Lung (tissue), 12 donors: ENCODE measurements around the gene IRGC. TPM values are rescaled to one million over a fixed set of nuclear protein-coding genes. Genes with fewer than 3 reads are reported as not detected.
A peak's percentile ranks its signal among the peaks of the same experiment; 100 is the strongest.

ENCODE experiments used
- ATAC-seq: fragments of 200-7000 bp; cut with Tn5 transposase; one replicate; pipeline ENCODE4 v1.9.1; 2020; ENCODE audit warnings: moderate number of reproducible peaks; ENCODE audit not compliant: insufficient read depth, low FRiP score
- DNase-seq, 3 donors: peaks; one replicate each; pipeline ENCODE4 v3.0.0-alpha.2; 2013 to 2017
- H3K27ac ChIP-seq, 2 donors: one replicate each; pipeline ENCODE4 v1.5.1; 2013; ENCODE audit warnings: mild to moderate bottlenecking in 2 of 2, moderate library complexity in 2 of 2, control low read depth in 1 of 2, inconsistent platforms in 1 of 2, low read depth in 1 of 2, low read length in 1 of 2
- H3K27me3 ChIP-seq, 3 donors: one replicate each; pipeline ENCODE4 v1.5.1; 2013; ENCODE audit warnings: low read length in 2 of 3; ENCODE audit not compliant: control insufficient read depth in 3 of 3, insufficient read depth in 3 of 3
- H3K36me3 ChIP-seq, 4 donors: one replicate each; pipeline ENCODE4 v1.5.1; 2013; ENCODE audit warnings: low read length in 4 of 4, mild to moderate bottlenecking in 1 of 4, moderate library complexity in 1 of 4; ENCODE audit not compliant: control insufficient read depth in 4 of 4, insufficient read depth in 4 of 4
- H3K4me1 ChIP-seq, 5 donors: one replicate each; pipeline ENCODE4 v1.5.1; 2013; ENCODE audit warnings: low read length in 5 of 5, mild to moderate bottlenecking in 2 of 5, moderate library complexity in 1 of 5; ENCODE audit not compliant: control insufficient read depth in 5 of 5, insufficient read depth in 5 of 5
- H3K4me3 ChIP-seq: one replicate; pipeline ENCODE4 v1.5.1; 2013; ENCODE audit warnings: mild to moderate bottlenecking, control low read depth, moderate library complexity
- H3K9ac ChIP-seq, 2 donors: one replicate each; pipeline ENCODE4 v1.5.1; 2013; ENCODE audit warnings: low read length in 2 of 2, control low read depth in 1 of 2; ENCODE audit not compliant: insufficient read depth in 1 of 2
- H3K9me3 ChIP-seq, 4 donors: one replicate each; pipeline ENCODE4 v1.5.1; 2013; ENCODE audit warnings: low read length in 3 of 4, mild to moderate bottlenecking in 1 of 4, moderate library complexity in 1 of 4; ENCODE audit not compliant: control insufficient read depth in 4 of 4, insufficient read depth in 3 of 4
- CTCF ChIP-seq: IDR thresholded peaks from 2 replicates; pipeline ENCODE4 v1.5.1; 2012; ENCODE audit warnings: mild to moderate bottlenecking; ENCODE audit errors: control extremely low read depth, extremely low read depth
- WGBS, 2 donors: extraction: QIAGEN DNeasy Blood & Tissue Kit; methylation state at CpG; one replicate each; pipeline ENCODE4 v1.1.7; 2013; 5-methylcytosine and 5-hydroxymethylcytosine counted together
- polyA plus RNA-seq, 2 donors: library from polyadenylated mRNA; stranded (reverse); fragments of 200-250 nt; gene quantifications; one replicate each; pipeline ENCODE4 v1.2.1, GENCODE V29; 2013
- total RNA-seq, 2 donors: library from RNA; depleted of rRNA in 1 of 2; stranded (reverse); fragments of >200 nt in 1 of 2; gene quantifications; one replicate each; pipeline ENCODE4 v1.2.1, GENCODE V29; 2014 to 2021
- donor health status: control.
- donor health status: control.
- donor health status: Bipolar disorder and iron deficiency.
- donor health status: healthy.
- donor health status: DM: yes; HTN: yes; CAD: no.

The IRGC gene
- total and polyA plus RNA-seq, 4 donors = not detected

- no peak for TF ChIP-seq CTCF
- ATAC-seq (no peak), DNase-seq (no peak)
- Histone ChIP-seq H3K27ac (no peak overlapping the region), H3K36me3 (peaks cover 16 to 63% (median 43%) of the 10 kb centered on the region in 4 donors), H3K4me1 (peaks cover 0 to 2% (median 0%) of the 10 kb centered on the region in 5 donors), H3K27me3 (no peaks in the 10 kb centered on the region), H3K9me3 (no peaks in the 10 kb centered on the region), H3K9ac (no peak overlapping the region), H3K4me3 (no peak overlapping the region)
Measured at GRCh38 chr19:43735957-43736356, 20.1 kb downstream of the IRGC start.

- TF ChIP-seq CTCF = no peak
- H3K27ac ChIP-seq = peak overlapping the region in 1 of 2 donors; percentile 23
- WGBS, 2 donors = 58 to 61% methylated on average over 5 of the region's 5 CpGs
- no peak overlapping the region for H3K9ac ChIP-seq
- H3K27me3 ChIP-seq = no peaks in the 10 kb centered on the region
- no peaks in the 10 kb centered on the region for H3K9me3 ChIP-seq
- peaks cover 7 to 52% (median 43%) of the 10 kb centered on the region in 4 donors for H3K36me3 ChIP-seq
- no peak overlapping the region for H3K4me3 ChIP-seq
- DNase-seq (no peak), ATAC-seq (peak; percentile 61)
- H3K4me1 ChIP-seq = peaks cover 0 to 2% (median 0%) of the 10 kb centered on the region in 5 donors
Measured at GRCh38 chr19:43738780-43739211, 22.9 kb downstream of the IRGC start.

GRCh38 chr19:43739439-43740235, 23.8 kb downstream of the IRGC start:
- WGBS, 2 donors = 79 to 86% methylated on average over 16 of the region's 16 CpGs
- Histone ChIP-seq H3K27ac (peak overlapping the region in 1 of 2 donors; percentile 44), H3K36me3 (peaks cover 15 to 50% (median 47%) of the 10 kb centered on the region in 4 donors), H3K9ac (no peak overlapping the region), H3K27me3 (no peaks in the 10 kb centered on the region), H3K9me3 (no peaks in the 10 kb centered on the region), H3K4me3 (no peak overlapping the region), H3K4me1 (peaks cover 0 to 2% (median 0%) of the 10 kb centered on the region in 5 donors)
- no peak for DNase-seq
- no peak for TF ChIP-seq CTCF
- ATAC-seq = no peak
